ENCODE results near the gene OXCT2. TPM values are rescaled to one million over a fixed set of nuclear protein-coding genes. Genes with fewer than 3 reads are reported as not detected.
"Not testable (repeated sequence)": the region's sequence is repeated elsewhere in the genome, so short reads cannot be mapped to it uniquely, and the experiment has no call there.

The OXCT2 gene
- total RNA-seq, 1 donor from 2014 or later, result 0.36 TPM

DNA sequence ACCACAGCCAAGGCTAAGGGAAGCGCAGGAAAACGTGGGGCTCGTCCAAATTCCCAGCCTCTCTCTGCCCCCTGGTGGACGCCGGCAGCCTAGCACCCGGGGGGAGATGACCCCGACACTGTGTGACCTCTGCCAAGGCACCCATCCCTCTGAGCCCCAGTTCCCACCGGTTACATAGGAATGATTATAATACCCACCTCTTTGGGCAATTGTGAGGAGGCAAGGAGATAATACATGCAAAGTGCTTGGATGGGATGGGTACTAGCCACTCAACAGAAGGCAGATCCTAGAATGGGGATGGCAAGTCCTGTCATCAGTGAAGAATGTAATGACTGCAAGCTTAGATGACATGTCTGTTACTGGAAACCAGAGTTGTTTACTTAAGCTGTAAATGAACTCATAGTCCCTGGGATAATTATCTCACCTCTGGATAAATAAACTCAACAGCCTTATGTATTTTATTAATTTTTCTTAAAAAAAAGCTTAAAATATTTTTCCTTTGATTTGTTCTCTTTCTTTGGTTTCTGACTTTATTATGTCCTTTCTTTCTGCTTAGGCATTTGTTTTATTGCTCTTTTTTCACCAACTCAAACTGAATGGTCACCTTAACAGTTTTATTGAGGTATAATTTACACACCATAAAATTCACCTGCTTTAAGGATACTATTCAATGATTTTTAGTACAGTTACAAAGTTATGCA, 28.8 kb upstream of the OXCT2 start:
- H3K9me3 ChIP-seq (ENCODE audit: insufficient read depth, low read depth, low read length), result no peaks in the 10 kb centered on the region
- TF ChIP-seq EZH2 (IDR thresholded peaks at IDR 0.05; ENCODE audit: insufficient read depth, low read length), result no peak
- TF ChIP-seq, protein P1, sequence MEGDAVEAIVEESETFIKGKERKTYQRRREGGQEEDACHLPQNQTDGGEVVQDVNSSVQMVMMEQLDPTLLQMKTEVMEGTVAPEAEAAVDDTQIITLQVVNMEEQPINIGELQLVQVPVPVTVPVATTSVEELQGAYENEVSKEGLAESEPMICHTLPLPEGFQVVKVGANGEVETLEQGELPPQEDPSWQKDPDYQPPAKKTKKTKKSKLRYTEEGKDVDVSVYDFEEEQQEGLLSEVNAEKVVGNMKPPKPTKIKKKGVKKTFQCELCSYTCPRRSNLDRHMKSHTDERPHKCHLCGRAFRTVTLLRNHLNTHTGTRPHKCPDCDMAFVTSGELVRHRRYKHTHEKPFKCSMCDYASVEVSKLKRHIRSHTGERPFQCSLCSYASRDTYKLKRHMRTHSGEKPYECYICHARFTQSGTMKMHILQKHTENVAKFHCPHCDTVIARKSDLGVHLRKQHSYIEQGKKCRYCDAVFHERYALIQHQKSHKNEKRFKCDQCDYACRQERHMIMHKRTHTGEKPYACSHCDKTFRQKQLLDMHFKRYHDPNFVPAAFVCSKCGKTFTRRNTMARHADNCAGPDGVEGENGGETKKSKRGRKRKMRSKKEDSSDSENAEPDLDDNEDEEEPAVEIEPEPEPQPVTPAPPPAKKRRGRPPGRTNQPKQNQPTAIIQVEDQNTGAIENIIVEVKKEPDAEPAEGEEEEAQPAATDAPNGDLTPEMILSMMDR (IDR thresholded peaks at IDR 0.05; ENCODE audit: insufficient read depth, low read depth, low read length), result peak; percentile 66
- H2AFZ ChIP-seq (ENCODE audit: low read depth, low read length), result peak overlapping the region; percentile 47
- H3K27me3 ChIP-seq (ENCODE audit: insufficient read depth, low read length), result peaks cover 2% of the 10 kb centered on the region
- H3K4me2 ChIP-seq (ENCODE audit: low read length), result peak overlapping the region; percentile 59
- peak; percentile 77 for DNase-seq (ENCODE audit: low read depth)
- peaks cover 2% of the 10 kb centered on the region for H3K9me3 Mint-ChIP-seq (ENCODE audit: unreplicated experiment)
- no peak overlapping the region for H3K9ac ChIP-seq (ENCODE audit: low read length)
- no peaks in the 10 kb centered on the region for H3K36me3 Mint-ChIP-seq (ENCODE audit: low read depth, unreplicated experiment)
- no peak for FAIRE-seq
- H3K4me3 Mint-ChIP-seq (ENCODE audit: unreplicated experiment), result peak overlapping the region; percentile 25
- H4K20me1 ChIP-seq (ENCODE audit: insufficient read depth, low read length), result no peaks in the 10 kb centered on the region
- peaks cover 8% of the 10 kb centered on the region for H3K4me1 Mint-ChIP-seq (ENCODE audit: low read depth, unreplicated experiment)
- H3K79me2 ChIP-seq (ENCODE audit: insufficient read depth, low read length), result no peaks in the 10 kb centered on the region
- peak overlapping the region; percentile 59 for H3K27ac Mint-ChIP-seq (ENCODE audit: unreplicated experiment)
- no peak overlapping the region for H3K4me3 ChIP-seq (ENCODE audit: insufficient read depth, low read depth, low read length)
- peaks cover 4% of the 10 kb centered on the region for H3K4me1 ChIP-seq (ENCODE audit: insufficient read depth, low read length)
- H3K27ac ChIP-seq (ENCODE audit: low read depth, low read length), result no peak overlapping the region
- no peaks in the 10 kb centered on the region for H3K27me3 Mint-ChIP-seq (ENCODE audit: low read depth, unreplicated experiment)
- no peaks in the 10 kb centered on the region for H3K36me3 ChIP-seq (ENCODE audit: insufficient read depth, low read length)

DNA sequence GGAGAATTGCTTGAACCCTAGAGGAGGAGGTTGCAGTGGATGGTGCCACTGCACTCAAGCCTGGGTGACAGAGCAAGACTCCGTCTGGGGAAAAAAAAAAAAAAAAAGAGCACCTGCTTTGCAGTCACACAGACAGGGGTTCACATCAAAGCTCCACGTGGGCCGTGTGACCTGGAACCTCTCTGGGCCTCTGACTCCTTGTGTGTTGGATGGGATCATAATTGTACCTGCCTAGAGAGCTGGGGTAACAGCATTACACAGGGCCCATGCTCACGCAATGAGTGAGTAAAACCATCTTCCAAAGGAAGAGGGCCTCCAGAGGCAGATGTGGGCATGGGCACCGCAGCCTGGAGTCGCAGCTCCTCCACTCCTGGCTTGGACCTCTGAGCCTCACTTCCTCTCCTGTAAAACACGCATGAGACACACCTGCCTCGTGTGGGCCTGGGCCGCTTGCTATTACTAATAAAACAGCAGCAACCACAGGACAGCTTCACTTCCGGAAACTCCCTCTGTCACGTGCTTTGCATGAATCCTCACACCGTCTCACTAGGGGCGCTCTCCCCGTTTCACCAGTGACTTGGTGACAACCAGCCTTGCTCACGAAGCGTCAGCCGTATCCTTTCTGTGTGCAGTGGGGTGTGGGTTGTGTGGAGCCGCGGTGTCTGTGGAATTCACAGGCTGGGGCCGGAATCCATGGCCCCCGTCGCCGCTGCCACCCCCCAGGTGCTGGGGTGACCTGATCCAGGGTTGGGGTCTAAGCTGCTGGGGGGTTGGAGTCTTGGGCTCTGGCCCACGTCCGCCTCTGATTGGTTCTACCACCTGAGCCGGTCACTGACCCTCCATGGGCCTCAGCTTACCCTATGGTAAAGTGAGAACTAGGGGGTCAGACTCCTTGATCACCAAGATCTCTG, 28.0 kb upstream of the OXCT2 start:
- H3K4me1 Mint-ChIP-seq (ENCODE audit: low read depth, unreplicated experiment); H3K9me3 ChIP-seq (ENCODE audit: insufficient read depth, low read depth, low read length); H3K27me3 Mint-ChIP-seq (ENCODE audit: low read depth, unreplicated experiment); FAIRE-seq; H3K36me3 Mint-ChIP-seq (ENCODE audit: low read depth, unreplicated experiment); H2AFZ ChIP-seq (ENCODE audit: low read depth, low read length); H3K4me1 ChIP-seq (ENCODE audit: insufficient read depth, low read length); H3K4me3 ChIP-seq (ENCODE audit: insufficient read depth, low read depth, low read length); H3K9ac ChIP-seq (ENCODE audit: low read length); H3K27me3 ChIP-seq (ENCODE audit: insufficient read depth, low read length); H3K79me2 ChIP-seq (ENCODE audit: insufficient read depth, low read length); H3K9me3 Mint-ChIP-seq (ENCODE audit: unreplicated experiment); H3K27ac ChIP-seq (ENCODE audit: low read depth, low read length); H3K36me3 ChIP-seq (ENCODE audit: insufficient read depth, low read length); H4K20me1 ChIP-seq (ENCODE audit: insufficient read depth, low read length): not testable (repeated sequence)
- peak overlapping the region; percentile 25 for H3K4me3 Mint-ChIP-seq (ENCODE audit: unreplicated experiment)
- H3K4me2 ChIP-seq (ENCODE audit: low read length), result peak overlapping the region; percentile 59
- peak; percentile 31 for DNase-seq (ENCODE audit: low read depth)
- peak overlapping the region; percentile 18 for H3K27ac Mint-ChIP-seq (ENCODE audit: unreplicated experiment)

DNA sequence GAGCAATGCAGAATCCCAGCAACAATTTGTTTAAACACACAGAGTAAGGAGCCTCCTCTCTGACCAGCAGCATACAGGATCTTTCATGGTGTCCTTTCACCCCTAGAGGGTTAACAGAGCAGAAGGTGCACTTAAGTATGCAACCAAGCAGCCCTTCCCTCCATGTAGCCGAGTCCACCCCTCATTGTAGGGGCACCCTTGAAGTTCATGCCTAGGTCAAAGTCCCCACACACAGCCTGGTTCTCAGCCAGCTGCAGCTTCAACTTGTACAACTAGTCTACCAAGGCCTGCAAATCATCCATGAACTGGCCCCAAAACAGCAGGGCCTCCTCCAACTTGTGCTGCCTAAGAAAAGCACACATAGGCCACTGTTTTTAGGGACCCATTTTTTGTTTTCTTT, 24.5 kb upstream of the OXCT2 start:
- no peak for FAIRE-seq
- peaks cover 20% of the 10 kb centered on the region for H3K27me3 Mint-ChIP-seq (ENCODE audit: low read depth, unreplicated experiment)
- TF ChIP-seq, protein P1 (IDR thresholded peaks at IDR 0.05; ENCODE audit: insufficient read depth, low read depth, low read length), result no peak
- no peak for TF ChIP-seq EZH2 (IDR thresholded peaks at IDR 0.05; ENCODE audit: insufficient read depth, low read length)

More for the DNA sequence above, 24.5 kb upstream of the OXCT2 start:
- peaks cover 3% of the 10 kb centered on the region for H3K9me3 Mint-ChIP-seq (ENCODE audit: unreplicated experiment)
- H3K9me3 ChIP-seq (ENCODE audit: insufficient read depth, low read depth, low read length), result no peaks in the 10 kb centered on the region
- no peaks in the 10 kb centered on the region for H3K79me2 ChIP-seq (ENCODE audit: insufficient read depth, low read length)
- no peak overlapping the region for H3K9ac ChIP-seq (ENCODE audit: low read length)
- no peak overlapping the region for H3K27ac ChIP-seq (ENCODE audit: low read depth, low read length)
- H3K4me3 Mint-ChIP-seq (ENCODE audit: unreplicated experiment), result no peak overlapping the region
- no peaks in the 10 kb centered on the region for H3K36me3 ChIP-seq (ENCODE audit: insufficient read depth, low read length)
- DNase-seq (ENCODE audit: low read depth), result no peak
- peaks cover 6% of the 10 kb centered on the region for H3K27me3 ChIP-seq (ENCODE audit: insufficient read depth, low read length)
- no peak overlapping the region for H3K4me3 ChIP-seq (ENCODE audit: insufficient read depth, low read depth, low read length)
- H3K27ac Mint-ChIP-seq (ENCODE audit: unreplicated experiment), result no peak overlapping the region
- H3K4me1 ChIP-seq (ENCODE audit: insufficient read depth, low read length), result peaks cover 4% of the 10 kb centered on the region
- peaks cover 6% of the 10 kb centered on the region for H3K4me1 Mint-ChIP-seq (ENCODE audit: low read depth, unreplicated experiment)
- no peak overlapping the region for H2AFZ ChIP-seq (ENCODE audit: low read depth, low read length)
- no peaks in the 10 kb centered on the region for H3K36me3 Mint-ChIP-seq (ENCODE audit: low read depth, unreplicated experiment)
- H3K4me2 ChIP-seq (ENCODE audit: low read length), result no peak overlapping the region
- H4K20me1 ChIP-seq (ENCODE audit: insufficient read depth, low read length), result no peaks in the 10 kb centered on the region

Measured in astrocyte (in vitro differentiated cells and primary cell).